HCT116 (cell line): Measurements from ENCODE around the gene ZAP70. TPM values are rescaled to one million over a fixed set of nuclear protein-coding genes. Genes with fewer than 3 reads are reported as not detected.

ENCODE experiments used
- ATAC-seq: fragments of 200-7000 bp; cut with Tn5 transposase; 2 replicates; pipeline ENCODE4 v1.9.1; 2020; ENCODE audit warnings: mild to moderate bottlenecking, moderate library complexity
- BruUV-seq: library from RNA; stranded (reverse); fragments of 400-500 nt; replicated peaks from 2 replicates; lab custom pipeline; 2021; lab: Mats Ljungman, UMichigan
- CTCF ChIA-PET: fragments of 300-600 bp; sonication (Branson Sonifier 250); formaldehyde crosslinking; loops from one replicate; lab custom pipeline; 2021; ENCODE audit warnings: antibody characterized with exemption; lab: Charles Lee
- POLR2A ChIA-PET: fragments of 300-600, 350-600 bp; sonication (Branson Sonifier 250); formaldehyde crosslinking; loops from one replicate; lab custom pipeline; 2021; ENCODE audit warnings: antibody characterized with exemption; lab: Charles Lee
- RAD21 ChIA-PET, 2 experiments: fragments of 300-600 bp; sonication (Branson Sonifier 250); formaldehyde crosslinking; loops; one replicate each; lab custom pipeline; 2023; ENCODE audit warnings: low total read pairs in 2 of 2; ENCODE audit not compliant: uncharacterized antibody in 2 of 2, unreplicated experiment in 2 of 2, low non-redundant PET in 1 of 2; lab: Charles Lee
- DNase-seq: peaks from one replicate; pipeline ENCODE4 v3.0.0-alpha.2; 2010; ENCODE audit warnings: low read depth, low spot score
- H2AFZ ChIP-seq: fragments of 200-600 bp; shearing (Covaris generic), sonication (generic); 2 replicates; pipeline ENCODE4 v1.6.1; 2017; ENCODE audit warnings: low read depth, mixed run types, mixed read lengths, antibody characterized with exemption, low read length; ENCODE audit not compliant: poor library complexity, severe bottlenecking
- H3K27ac ChIP-seq: 2 replicates; pipeline ENCODE4 v1.5.1; 2012; ENCODE audit warnings: low read depth, low read length
- H3K27me3 ChIP-seq: fragments of 200-600 bp; sonication (generic); 2 replicates; pipeline ENCODE4 v1.6.1; 2016; ENCODE audit warnings: mixed run types, low read length, mixed read lengths; ENCODE audit not compliant: insufficient read depth
- H3K36me3 ChIP-seq, 2 experiments: fragments of 200-500 bp in 1 of 2; fragments of 200-600 bp in 1 of 2; sonication (Bioruptor generic) in 1 of 2; sonication (generic) in 1 of 2; 2 replicates each; pipeline versions ENCODE4 v1.5.1 to v1.6.1; 2014 to 2016; ENCODE audit warnings: low read length in 2 of 2, inconsistent platforms in 1 of 2, mixed read lengths in 1 of 2, mixed run types in 1 of 2; ENCODE audit not compliant: insufficient read depth in 2 of 2, control insufficient read depth in 1 of 2
- H3K4me1 ChIP-seq, 2 experiments: fragments of 200-600 bp in 1 of 2; sonication (generic) in 1 of 2; 2 replicates each; pipeline versions ENCODE4 v1.5.1 to v1.6.1; 2012 to 2017; ENCODE audit warnings: low read length in 2 of 2, inconsistent platforms in 1 of 2, mild to moderate bottlenecking in 1 of 2, mixed read lengths in 1 of 2, mixed run types in 1 of 2, moderate library complexity in 1 of 2; ENCODE audit not compliant: insufficient read depth in 2 of 2, control insufficient read depth in 1 of 2
- H3K4me2 ChIP-seq: fragments of 200-600 bp; sonication (generic); 2 replicates; pipeline ENCODE4 v1.6.1; 2017; ENCODE audit warnings: mixed run types, low read length, mixed read lengths
- H3K4me3 ChIP-seq, 2 experiments: fragments of 200-600 bp in 1 of 2; sonication (generic) in 1 of 2; replicated peaks in 1 of 2; 2 replicates each; pipeline ENCODE4 v1.5.1; 2011 to 2016; ENCODE audit warnings: low read length in 2 of 2, control low read depth in 1 of 2, low read depth in 1 of 2, mild to moderate bottlenecking in 1 of 2, mixed read lengths in 1 of 2, mixed run types in 1 of 2
- H3K79me2 ChIP-seq: fragments of 200-600 bp; sonication (generic); 2 replicates; pipeline ENCODE4 v1.6.1; 2017; ENCODE audit warnings: mild to moderate bottlenecking, mixed run types, low read length, moderate library complexity, mixed read lengths; ENCODE audit not compliant: insufficient read depth
- H3K9ac ChIP-seq: fragments of 200-600 bp; sonication (generic); 2 replicates; pipeline ENCODE4 v1.6.1; 2016; ENCODE audit warnings: low read length, mixed read lengths
- H3K9me2 ChIP-seq: fragments of 200-600 bp; sonication (generic), shearing (Covaris generic); 2 replicates; pipeline ENCODE4 v1.6.1; 2017; ENCODE audit warnings: mixed run types, mild to moderate bottlenecking, moderate library complexity; ENCODE audit not compliant: insufficient read depth
- H3K9me3 ChIP-seq, 2 experiments: fragments of 200-500 bp in 1 of 2; fragments of 200-600 bp in 1 of 2; sonication (Bioruptor generic) in 1 of 2; sonication (generic) in 1 of 2; 2 replicates each; pipeline ENCODE4 v1.6.1; 2014 to 2017; ENCODE audit warnings: low read length in 2 of 2, mixed read lengths in 2 of 2, inconsistent platforms in 1 of 2, low read depth in 1 of 2, mild to moderate bottlenecking in 1 of 2, mixed run types in 1 of 2, moderate library complexity in 1 of 2; ENCODE audit not compliant: control insufficient read depth in 1 of 2, insufficient read depth in 1 of 2
- H4K20me1 ChIP-seq: fragments of 200-600 bp; sonication (generic), shearing (Covaris generic); 2 replicates; pipeline ENCODE4 v1.6.1; 2017; ENCODE audit warnings: mixed run types, mild to moderate bottlenecking, moderate library complexity; ENCODE audit not compliant: insufficient read depth
- CBX3 ChIP-seq: IDR thresholded peaks from 2 replicates; pipeline ENCODE4 v1.6.1; 2012; ENCODE audit warnings: low read depth
- CEBPB ChIP-seq: IDR thresholded peaks from 2 replicates; pipeline ENCODE4 v1.6.1; 2012; ENCODE audit warnings: low read depth
- CTCF ChIP-seq, 3 experiments: fragments of 200-600 bp in 1 of 3; sonication (generic) in 1 of 3; IDR thresholded peaks in 2 of 3; conservative IDR thresholded peaks in 1 of 3; 2 replicates each; pipeline ENCODE4 v1.5.1; 2012 to 2017; ENCODE audit warnings: low read depth in 2 of 3, low read length in 2 of 3, antibody characterized with exemption in 1 of 3, borderline replicate concordance in 1 of 3, control low read depth in 1 of 3, mild to moderate bottlenecking in 1 of 3, mixed read lengths in 1 of 3, mixed run types in 1 of 3, moderate library complexity in 1 of 3; ENCODE audit not compliant: insufficient read depth in 1 of 3
- EGR1 ChIP-seq: IDR thresholded peaks from 2 replicates; pipeline ENCODE4 v1.6.1; 2012; ENCODE audit warnings: low read depth
- ELF1 ChIP-seq: IDR thresholded peaks from 2 replicates; pipeline ENCODE4 v1.6.1; 2012; ENCODE audit warnings: low read depth, borderline replicate concordance
- FOSL1 ChIP-seq: IDR thresholded peaks from 2 replicates; pipeline ENCODE4 v1.6.1; 2012; ENCODE audit warnings: low read depth
- RAD21 ChIP-seq: IDR thresholded peaks from 2 replicates; pipeline ENCODE4 v1.6.1; 2012; ENCODE audit warnings: low read depth, mild to moderate bottlenecking
- SP1 ChIP-seq: IDR thresholded peaks from 2 replicates; pipeline ENCODE4 v1.6.1; 2012; ENCODE audit warnings: low read depth
- YY1 ChIP-seq: IDR thresholded peaks from 2 replicates; pipeline ENCODE4 v1.6.1; 2011; ENCODE audit warnings: low read length, low read depth, moderate library complexity, mild to moderate bottlenecking; ENCODE audit not compliant: insufficient replicate concordance; ENCODE audit errors: extremely low read depth
- ZNF274 ChIP-seq: fragments of 200-500 bp; sonication (Bioruptor generic); IDR thresholded peaks from 2 replicates; pipeline ENCODE4 v1.6.1; 2014; ENCODE audit warnings: mild to moderate bottlenecking, low read depth, low read length, inconsistent platforms
- intact Hi-C: fragments of 100-400 bp; cut with micrococcal nuclease; formaldehyde crosslinking; loops from 2 replicates; pipeline ENCODE4 v1.10.0; 2022
- total RNA-seq: library from RNA; stranded (reverse); gene quantifications from one replicate; pipeline ENCODE4 v1.2.1, GENCODE V29; 2021; ENCODE audit not compliant: unreplicated experiment
- TF ChIP-seq, protein P1 (sequence below): IDR thresholded peaks from 2 replicates; pipeline ENCODE4 v1.6.1; 2012
- TF ChIP-seq, protein P2 (sequence below): IDR thresholded peaks from 2 replicates; pipeline ENCODE4 v1.6.1; 2011; ENCODE audit warnings: mild to moderate bottlenecking, low read length, moderate library complexity; ENCODE audit not compliant: insufficient replicate concordance; ENCODE audit errors: extremely low read depth

The ZAP70 gene
- total RNA-seq, 1 experiment from 2014 or later: 0.91 TPM

GRCh38 chr2:97749581-97749980, 36.2 kb downstream of the ZAP70 start:
- DNase-seq: no peak
- no TSS peak for BruUV-seq
- Histone ChIP-seq H3K36me3 (no peaks in the 10 kb centered on the region), H3K4me1 (peaks cover 0 to 10% of the 10 kb centered on the region in 2 experiments; a peak in 1 of 4 replicates), H3K4me3 (no peak overlapping the region), H2AFZ (no peak overlapping the region), H3K79me2 (no peaks in the 10 kb centered on the region), H3K9me3 (no peaks in the 10 kb centered on the region), H3K27me3 (no peaks in the 10 kb centered on the region), H4K20me1 (no peaks in the 10 kb centered on the region), H3K9me2 (no peaks in the 10 kb centered on the region), H3K27ac (no peak overlapping the region), H3K4me2 (no peak overlapping the region), H3K9ac (no peak overlapping the region)
- ChIA-PET RAD21 (no interaction called here), POLR2A (no interaction called here), CTCF (no interaction called here)
- TF ChIP-seq ELF1: no peak
- TF ChIP-seq SP1: no peak
- no peak for TF ChIP-seq CTCF (IDR thresholded peaks at IDR 0.05 in 2 of 3, conservative IDR thresholded peaks at IDR 0.05 in 1 of 3; ENCODE audit: borderline replicate concordance in 1 of 3, insufficient read depth in 1 of 3, low read depth in 2 of 3, low read length in 2 of 3)
- no peak for TF ChIP-seq ZNF274
- no peak for TF ChIP-seq CBX3
- TF ChIP-seq EGR1: no peak
- TF ChIP-seq, protein P1, sequence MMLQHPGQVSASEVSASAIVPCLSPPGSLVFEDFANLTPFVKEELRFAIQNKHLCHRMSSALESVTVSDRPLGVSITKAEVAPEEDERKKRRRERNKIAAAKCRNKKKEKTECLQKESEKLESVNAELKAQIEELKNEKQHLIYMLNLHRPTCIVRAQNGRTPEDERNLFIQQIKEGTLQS: no peak
- intact Hi-C loops: no loop called here
- no peak for ATAC-seq

GRCh38 chr2:97750017-97750416, 36.6 kb downstream of the ZAP70 start:
- Histone ChIP-seq H3K27ac (no peak overlapping the region), H2AFZ (no peak overlapping the region), H3K36me3 (no peaks in the 10 kb centered on the region), H4K20me1 (no peaks in the 10 kb centered on the region), H3K4me2 (no peak overlapping the region), H3K9ac (no peak overlapping the region), H3K4me1 (peaks cover 0 to 10% of the 10 kb centered on the region in 2 experiments; a peak in 1 of 4 replicates), H3K4me3 (no peak overlapping the region), H3K9me2 (no peaks in the 10 kb centered on the region), H3K79me2 (no peaks in the 10 kb centered on the region), H3K27me3 (no peaks in the 10 kb centered on the region), H3K9me3 (no peaks in the 10 kb centered on the region)
- ChIA-PET CTCF (no interaction called here), RAD21 (no interaction called here), POLR2A (no interaction called here)
- ATAC-seq (no peak), DNase-seq (no peak)
- no TSS peak for BruUV-seq
- intact Hi-C loops: no loop called here
- TF ChIP-seq, protein P2, sequence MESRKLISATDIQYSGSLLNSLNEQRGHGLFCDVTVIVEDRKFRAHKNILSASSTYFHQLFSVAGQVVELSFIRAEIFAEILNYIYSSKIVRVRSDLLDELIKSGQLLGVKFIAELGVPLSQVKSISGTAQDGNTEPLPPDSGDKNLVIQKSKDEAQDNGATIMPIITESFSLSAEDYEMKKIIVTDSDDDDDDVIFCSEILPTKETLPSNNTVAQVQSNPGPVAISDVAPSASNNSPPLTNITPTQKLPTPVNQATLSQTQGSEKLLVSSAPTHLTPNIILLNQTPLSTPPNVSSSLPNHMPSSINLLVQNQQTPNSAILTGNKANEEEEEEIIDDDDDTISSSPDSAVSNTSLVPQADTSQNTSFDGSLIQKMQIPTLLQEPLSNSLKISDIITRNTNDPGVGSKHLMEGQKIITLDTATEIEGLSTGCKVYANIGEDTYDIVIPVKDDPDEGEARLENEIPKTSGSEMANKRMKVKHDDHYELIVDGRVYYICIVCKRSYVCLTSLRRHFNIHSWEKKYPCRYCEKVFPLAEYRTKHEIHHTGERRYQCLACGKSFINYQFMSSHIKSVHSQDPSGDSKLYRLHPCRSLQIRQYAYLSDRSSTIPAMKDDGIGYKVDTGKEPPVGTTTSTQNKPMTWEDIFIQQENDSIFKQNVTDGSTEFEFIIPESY: no peak
- TF ChIP-seq YY1 (no peak), CEBPB (no peak), ZNF274 (no peak), FOSL1 (no peak), CTCF (IDR thresholded peaks at IDR 0.05 in 2 of 3, conservative IDR thresholded peaks at IDR 0.05 in 1 of 3; ENCODE audit: borderline replicate concordance in 1 of 3, insufficient read depth in 1 of 3, low read depth in 2 of 3, low read length in 2 of 3) (no peak), RAD21 (no peak)
